OCI-LY7 (cell line): Measurements from ENCODE around the gene EGFL7. TPM values are rescaled to one million over a fixed set of nuclear protein-coding genes. Genes with fewer than 3 reads are reported as not detected.

Experiments used
- BruUV-seq: library from RNA; stranded (reverse); fragments of 400-500 nt; replicated peaks from 2 replicates; lab custom pipeline; 2021; lab: Mats Ljungman, UMichigan
- CTCF ChIA-PET: fragments of 300-600 bp; sonication (Branson Sonifier 250); formaldehyde crosslinking; loops from one replicate; lab custom pipeline; 2022; ENCODE audit warnings: antibody characterized with exemption; ENCODE audit not compliant: unreplicated experiment; lab: Charles Lee
- POLR2A ChIA-PET: fragments of 300-600 bp; sonication (Branson Sonifier 250); formaldehyde crosslinking; loops from one replicate; lab custom pipeline; 2022; ENCODE audit warnings: antibody characterized with exemption; lab: Charles Lee
- DNase-seq: peaks from one replicate; pipeline ENCODE4 v3.0.0-alpha.2; 2015; ENCODE audit warnings: low spot score
- H2AFZ ChIP-seq: fragments of 200-600 bp; sonication (generic), shearing (Covaris generic); 2 replicates; pipeline ENCODE4 v1.6.1; 2014; ENCODE audit warnings: mild to moderate bottlenecking, antibody characterized with exemption, low read length, moderate library complexity
- H3K27ac ChIP-seq: fragments of 200-600 bp; sonication (generic); 2 replicates; pipeline ENCODE4 v1.5.1; 2014; ENCODE audit warnings: mixed run types, low read depth, mild to moderate bottlenecking, moderate library complexity, low read length, inconsistent platforms; ENCODE audit not compliant: poor library complexity, severe bottlenecking
- H3K36me3 ChIP-seq: fragments of 200-600 bp; sonication (generic); 2 replicates; pipeline ENCODE4 v1.6.1; 2014; ENCODE audit warnings: mild to moderate bottlenecking, antibody characterized with exemption, low read length, moderate library complexity, mixed read lengths; ENCODE audit not compliant: insufficient read depth
- H3K4me1 ChIP-seq: fragments of 200-600 bp; sonication (generic); 2 replicates; pipeline ENCODE4 v1.5.1; 2014; ENCODE audit warnings: mild to moderate bottlenecking, low read length; ENCODE audit not compliant: insufficient read depth, poor library complexity, severe bottlenecking
- H3K4me2 ChIP-seq: fragments of 200-600 bp; sonication (generic); 2 replicates; pipeline ENCODE4 v1.6.1; 2014; ENCODE audit warnings: mild to moderate bottlenecking, low read length
- H3K4me3 ChIP-seq: fragments of 200-600 bp; sonication (generic); 2 replicates; pipeline ENCODE4 v1.5.1; 2014; ENCODE audit warnings: mild to moderate bottlenecking, low read depth, low read length; ENCODE audit not compliant: poor library complexity, severe bottlenecking
- H3K79me2 ChIP-seq: fragments of 200-600 bp; sonication (generic); 2 replicates; pipeline ENCODE4 v1.6.1; 2016; ENCODE audit warnings: low read depth, mild to moderate bottlenecking, low read length, moderate library complexity, mixed read lengths; ENCODE audit not compliant: insufficient read depth
- H3K9me2 ChIP-seq: fragments of 200-600 bp; sonication (generic); 2 replicates; pipeline ENCODE4 v1.6.1; 2016; ENCODE audit warnings: mild to moderate bottlenecking, low read length, mixed read lengths; ENCODE audit not compliant: insufficient read depth
- H3K9me3 ChIP-seq: fragments of 200-600 bp; sonication (generic); 2 replicates; pipeline ENCODE4 v1.6.1; 2014; ENCODE audit warnings: mild to moderate bottlenecking, mixed run types, low read length, mixed read lengths
- H4K20me1 ChIP-seq: fragments of 200-600 bp; sonication (generic); 2 replicates; pipeline ENCODE4 v1.6.1; 2014; ENCODE audit warnings: mild to moderate bottlenecking, antibody characterized with exemption, low read length, moderate library complexity, mixed read lengths; ENCODE audit not compliant: insufficient read depth
- CTCF ChIP-seq: fragments of 200-600 bp; sonication (generic); conservative IDR thresholded peaks from 2 replicates; pipeline ENCODE4 v1.5.1; 2014; ENCODE audit warnings: mild to moderate bottlenecking, antibody characterized with exemption, low read length, moderate library complexity, mixed read lengths
- EZH2phosphoT487 ChIP-seq: fragments of 200-600 bp; sonication (generic); IDR thresholded peaks from 2 replicates; pipeline ENCODE4 v1.6.1; 2018; ENCODE audit warnings: low read depth, borderline replicate concordance, mild to moderate bottlenecking, mixed run types, antibody characterized with exemption, low read length, moderate library complexity, mixed read lengths
- intact Hi-C: fragments of 100-400 bp; cut with micrococcal nuclease; formaldehyde crosslinking; loops from one replicate; pipeline ENCODE4 v1.10.0; 2022; ENCODE audit not compliant: unreplicated experiment
- total RNA-seq, 2 experiments: library from RNA; depleted of rRNA in 1 of 2; stranded (reverse); fragments of >200 nt in 1 of 2; shearing (Covaris generic) in 1 of 2; gene quantifications; 2 replicates each; pipeline ENCODE4 v1.2.3, GENCODE V29; 2014 to 2022

Gene EGFL7
- total RNA-seq, 2 experiments from 2014 or later, result not detected

- H3K4me1 ChIP-seq, result peaks cover 8% of the 10 kb centered on the region
- no TSS peak for BruUV-seq
- H3K4me2 ChIP-seq, result no peak overlapping the region
- no peaks in the 10 kb centered on the region for H3K36me3 ChIP-seq
- H3K79me2 ChIP-seq, result no peaks in the 10 kb centered on the region
- no peaks in the 10 kb centered on the region for H4K20me1 ChIP-seq
- TF ChIP-seq CTCF, result no peak
- no peak for TF ChIP-seq EZH2phosphoT487
- POLR2A ChIA-PET, result no interaction called here
- intact Hi-C loops, result no loop called here
- CTCF ChIA-PET, result no interaction called here
- no peaks in the 10 kb centered on the region for H3K9me2 ChIP-seq
- no peak for DNase-seq
- no peak overlapping the region for H2AFZ ChIP-seq
- no peak overlapping the region for H3K4me3 ChIP-seq
- no peak overlapping the region for H3K27ac ChIP-seq
- H3K9me3 ChIP-seq, result no peaks in the 10 kb centered on the region
These were observed 4.5 kb upstream of the EGFL7 start for GRCh38 chr9:136657974-136658848.

DNA sequence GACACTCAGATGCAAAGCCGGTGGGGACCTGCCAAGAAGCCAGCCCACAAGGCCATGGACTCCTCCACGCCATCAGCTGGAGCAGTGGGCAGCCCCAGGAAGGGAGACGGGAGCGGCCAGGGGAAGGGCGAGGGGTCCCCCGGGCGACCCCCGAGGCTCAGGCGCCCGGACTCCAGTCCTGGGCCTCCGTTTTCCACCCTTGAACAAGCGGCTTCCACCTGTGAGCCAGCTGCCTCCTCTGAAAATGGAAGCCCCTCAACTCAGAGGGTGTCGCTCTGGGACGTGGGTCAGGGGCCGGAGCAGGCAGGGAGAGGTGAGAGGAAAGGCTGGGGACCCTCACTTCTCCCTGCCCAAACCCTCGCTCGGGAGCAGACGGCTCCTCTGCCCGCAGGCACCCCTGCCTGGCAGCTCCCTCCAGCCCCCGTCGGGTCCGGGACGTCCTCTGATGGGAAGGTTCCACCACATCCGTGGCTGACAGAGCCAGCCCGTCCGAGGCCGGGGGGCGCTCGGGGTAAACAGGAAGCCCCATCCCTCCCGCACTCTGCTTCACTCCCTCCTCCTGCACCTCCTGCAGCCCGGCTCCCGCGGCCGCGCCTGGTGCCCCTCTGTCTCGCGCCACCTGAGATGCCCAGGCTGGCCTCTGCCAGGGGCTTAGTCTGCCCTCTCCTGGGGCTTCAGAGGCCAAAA lies 3.7 kb upstream of the EGFL7 start:
- no peak overlapping the region for H3K4me3 ChIP-seq
- H3K9me3 ChIP-seq, result no peaks in the 10 kb centered on the region
- no peaks in the 10 kb centered on the region for H3K9me2 ChIP-seq
- no peaks in the 10 kb centered on the region for H3K79me2 ChIP-seq
- H4K20me1 ChIP-seq, result no peaks in the 10 kb centered on the region
- no peak overlapping the region for H3K27ac ChIP-seq
- ChIA-PET POLR2A (no interaction called here), CTCF (no interaction called here)
- BruUV-seq, result no TSS peak
- no peak for DNase-seq
- no peak for TF ChIP-seq EZH2phosphoT487
- no peak for TF ChIP-seq CTCF
- H3K36me3 ChIP-seq, result no peaks in the 10 kb centered on the region
- intact Hi-C loops, result no loop called here
- no peak overlapping the region for H2AFZ ChIP-seq
- peaks cover 8% of the 10 kb centered on the region for H3K4me1 ChIP-seq
- no peak overlapping the region for H3K4me2 ChIP-seq
